Measurements from ENCODE around the gene LMTK3.
A peak's percentile ranks its signal among the peaks of the same experiment; 100 is the strongest.

GRCh38 chr19:48469289-48469881 is 42.2 kb downstream of the LMTK3 start, which contains the start of gene CYTH2:
- TF ChIP-seq CTCF (IDR thresholded peaks at IDR 0.05) (no peak), POLR2A (IDR thresholded peaks at IDR 0.05) (peak; percentile 95 to 96), POLR2AphosphoS5 (IDR thresholded peaks at IDR 0.05) (peak; percentile 91 to 97 (median 94)), EP300 (IDR thresholded peaks at IDR 0.05) (no peak)
